HEK293T (cell line): ENCODE measurements around the gene GPHN.

Experiments
- ELF4 ChIP-seq: fragments of 450-650 bp; IDR thresholded peaks from 2 replicates; pipeline ENCODE4 v1.6.1; 2017; ENCODE audit warnings: antibody characterized with exemption
- FOXM1 ChIP-seq: fragments of 450-650 bp; IDR thresholded peaks from 2 replicates; pipeline ENCODE4 v1.6.1; 2017; ENCODE audit warnings: mild to moderate bottlenecking, borderline replicate concordance
- L3MBTL2 ChIP-seq: fragments of 450-650 bp; conservative IDR thresholded peaks from 2 replicates; pipeline ENCODE4 v1.6.1; 2016; ENCODE audit warnings: mild to moderate bottlenecking
- LEF1 ChIP-seq: fragments of 450-650 bp; IDR thresholded peaks from 2 replicates; pipeline ENCODE4 v1.6.1; 2017; ENCODE audit warnings: mild to moderate bottlenecking, borderline replicate concordance
- PKNOX1 ChIP-seq: fragments of 450-650 bp; IDR thresholded peaks from 2 replicates; pipeline ENCODE4 v1.6.1; 2016
- SP1 ChIP-seq: fragments of 450-650 bp; IDR thresholded peaks from 2 replicates; pipeline ENCODE4 v1.6.1; 2017
- SUZ12 ChIP-seq: fragments of 450-650 bp; IDR thresholded peaks from 2 replicates; pipeline ENCODE4 v1.6.1; 2016; ENCODE audit warnings: mild to moderate bottlenecking
- ZNF384 ChIP-seq: fragments of 450-650 bp; IDR thresholded peaks from 2 replicates; pipeline ENCODE4 v1.6.1; 2016

GRCh38 chr14:66662374-66662773 is 154.4 kb downstream of the GPHN start:
- TF ChIP-seq SP1 (no peak), FOXM1 (no peak), ZNF384 (no peak), ELF4 (no peak), LEF1 (no peak), SUZ12 (no peak), PKNOX1 (no peak), L3MBTL2 (no peak)
